Measurements from ENCODE around the gene ANKRD44.
A peak's percentile ranks its signal among the peaks of the same experiment; 100 is the strongest.

Gene ANKRD44

GRCh38 chr2:197089655-197090054, 220.9 kb downstream of the ANKRD44 start:
- no peak for TF ChIP-seq CTCF (IDR thresholded peaks at IDR 0.05; ENCODE audit: low read depth, low read length)
- no peak for DNase-seq (ENCODE audit: low read depth, low spot score)
- in situ Hi-C loops (cut with HindIII; ENCODE audit: low sequenced_read_pairs) = no loop called here
- H3K4me3 ChIP-seq (ENCODE audit: low read depth, low read length) = no peak overlapping the region

- DNase-seq (ENCODE audit: low read depth, low spot score) = peak; percentile 86
- no peak for TF ChIP-seq CTCF (IDR thresholded peaks at IDR 0.05; ENCODE audit: low read depth, low read length)
- no peak overlapping the region for H3K4me3 ChIP-seq (ENCODE audit: low read depth, low read length)
- in situ Hi-C loops (cut with HindIII; ENCODE audit: low sequenced_read_pairs) = no loop called here
Measured at GRCh38 chr2:197088694-197089093, 221.9 kb downstream of the ANKRD44 start.

GRCh38 chr2:197086500-197086899, 224.1 kb downstream of the ANKRD44 start:
- no peak for DNase-seq (ENCODE audit: low read depth, low spot score)
- in situ Hi-C loops (cut with HindIII; ENCODE audit: low sequenced_read_pairs) = no loop called here
- no peak overlapping the region for H3K4me3 ChIP-seq (ENCODE audit: low read depth, low read length)
- TF ChIP-seq CTCF (IDR thresholded peaks at IDR 0.05; ENCODE audit: low read depth, low read length) = no peak

- no peak for DNase-seq (ENCODE audit: low read depth, low spot score)
- TF ChIP-seq CTCF (IDR thresholded peaks at IDR 0.05; ENCODE audit: low read depth, low read length) = no peak
- no peak overlapping the region for H3K4me3 ChIP-seq (ENCODE audit: low read depth, low read length)
- in situ Hi-C loops (cut with HindIII; ENCODE audit: low sequenced_read_pairs) = no loop called here
Measured at GRCh38 chr2:197085665-197086064, 224.9 kb downstream of the ANKRD44 start.

GRCh38 chr2:197081294-197081693, 229.3 kb downstream of the ANKRD44 start:
- no peak for TF ChIP-seq CTCF (IDR thresholded peaks at IDR 0.05; ENCODE audit: low read depth, low read length)
- DNase-seq (ENCODE audit: low read depth, low spot score) = no peak
- H3K4me3 ChIP-seq (ENCODE audit: low read depth, low read length) = no peak overlapping the region
- in situ Hi-C loops (cut with HindIII; ENCODE audit: low sequenced_read_pairs) = no loop called here

GRCh38 chr2:197080578-197081216, 229.9 kb downstream of the ANKRD44 start:
- in situ Hi-C loops (cut with HindIII; ENCODE audit: low sequenced_read_pairs) = no loop called here
- no peak for DNase-seq (ENCODE audit: low read depth, low spot score)
- H3K4me3 ChIP-seq (ENCODE audit: low read depth, low read length) = no peak overlapping the region
- no peak for TF ChIP-seq CTCF (IDR thresholded peaks at IDR 0.05; ENCODE audit: low read depth, low read length)
